ENCODE data around the gene CHMP4B. TPM values are rescaled to one million over a fixed set of nuclear protein-coding genes. Genes with fewer than 3 reads are reported as not detected.

CHMP4B gene
- total RNA-seq, 4 donors from 2014 or later = 90.8 to 116 (median 100) TPM

GRCh38 chr20:33871362-33871761, 60.2 kb downstream of the CHMP4B start:
- intact Hi-C loops (cut with DNase I) = no loop called here
- Histone ChIP-seq H3K27me3 (no peaks in the 10 kb centered on the region), H3K36me3 (no peaks in the 10 kb centered on the region), H3K9me3 (no peaks in the 10 kb centered on the region), H3K4me3 (peak overlapping the region; percentile 31 to 40 (median 36)), H3K4me1 (peaks cover 0 to 11% (median 8%) of the 10 kb centered on the region in 4 donors), H3K27ac (replicated peaks in 1 of 4) (no peak overlapping the region)
- DNase-seq (ENCODE audit: extremely low spot score) = no peak
- no peak for TF ChIP-seq POLR2AphosphoS5 (IDR thresholded peaks at IDR 0.05)
- WGBS = 71% methylated on average over 12 of the region's 12 CpGs

DNA sequence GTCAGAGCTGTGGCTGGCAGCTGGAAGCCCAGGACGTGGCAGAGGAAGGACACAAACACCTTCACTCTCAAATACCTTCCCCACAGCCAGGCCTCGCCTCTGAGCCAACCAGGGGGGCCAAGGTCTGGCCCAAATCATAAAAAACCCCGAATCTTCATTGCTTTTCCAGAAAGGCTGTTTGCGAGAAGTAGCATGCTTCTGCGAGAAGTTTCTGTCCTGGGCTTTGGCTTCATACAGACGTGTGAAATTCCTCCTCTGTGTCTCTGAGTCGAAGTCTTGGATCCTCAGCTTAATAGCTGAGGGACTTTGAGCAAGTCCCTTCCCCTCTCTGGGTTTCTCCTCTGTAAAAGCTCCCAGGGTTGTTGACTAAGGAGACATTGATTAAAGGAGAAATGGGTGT, 63.0 kb downstream of the CHMP4B start:
- no peak for TF ChIP-seq EP300 (IDR thresholded peaks at IDR 0.05)
- Histone ChIP-seq H3K9me3 (peaks cover 0 to 12% (median 2%) of the 10 kb centered on the region in 4 donors), H3K27ac (replicated peaks in 1 of 4) (no peak overlapping the region), H3K36me3 (no peaks in the 10 kb centered on the region), H3K4me3 (no peak overlapping the region), H3K27me3 (no peaks in the 10 kb centered on the region), H3K4me1 (peaks cover 0 to 11% (median 8%) of the 10 kb centered on the region in 4 donors)
- WGBS = 80% methylated on average over 7 of the region's 7 CpGs
- DNase-seq (ENCODE audit: extremely low spot score) = no peak
- intact Hi-C loops (cut with DNase I) = no loop called here

- WGBS = 84% methylated on average over 7 of the region's 7 CpGs
- H3K36me3 ChIP-seq = no peaks in the 10 kb centered on the region
- no peak overlapping the region for H3K4me3 ChIP-seq
- H3K4me1 ChIP-seq = peaks cover 0 to 11% (median 8%) of the 10 kb centered on the region in 4 donors
- no peaks in the 10 kb centered on the region for H3K27me3 ChIP-seq
- no peak overlapping the region for H3K27ac ChIP-seq (replicated peaks in 1 of 4)
- TF ChIP-seq POLR2A (IDR thresholded peaks at IDR 0.05; ENCODE audit: low read depth) (no peak), EP300 (IDR thresholded peaks at IDR 0.05) (no peak), POLR2AphosphoS5 (IDR thresholded peaks at IDR 0.05) (no peak)
- TF ChIP-seq, protein P1, sequence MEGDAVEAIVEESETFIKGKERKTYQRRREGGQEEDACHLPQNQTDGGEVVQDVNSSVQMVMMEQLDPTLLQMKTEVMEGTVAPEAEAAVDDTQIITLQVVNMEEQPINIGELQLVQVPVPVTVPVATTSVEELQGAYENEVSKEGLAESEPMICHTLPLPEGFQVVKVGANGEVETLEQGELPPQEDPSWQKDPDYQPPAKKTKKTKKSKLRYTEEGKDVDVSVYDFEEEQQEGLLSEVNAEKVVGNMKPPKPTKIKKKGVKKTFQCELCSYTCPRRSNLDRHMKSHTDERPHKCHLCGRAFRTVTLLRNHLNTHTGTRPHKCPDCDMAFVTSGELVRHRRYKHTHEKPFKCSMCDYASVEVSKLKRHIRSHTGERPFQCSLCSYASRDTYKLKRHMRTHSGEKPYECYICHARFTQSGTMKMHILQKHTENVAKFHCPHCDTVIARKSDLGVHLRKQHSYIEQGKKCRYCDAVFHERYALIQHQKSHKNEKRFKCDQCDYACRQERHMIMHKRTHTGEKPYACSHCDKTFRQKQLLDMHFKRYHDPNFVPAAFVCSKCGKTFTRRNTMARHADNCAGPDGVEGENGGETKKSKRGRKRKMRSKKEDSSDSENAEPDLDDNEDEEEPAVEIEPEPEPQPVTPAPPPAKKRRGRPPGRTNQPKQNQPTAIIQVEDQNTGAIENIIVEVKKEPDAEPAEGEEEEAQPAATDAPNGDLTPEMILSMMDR (IDR thresholded peaks at IDR 0.05) = no peak
- peaks cover 0 to 21% (median 9%) of the 10 kb centered on the region in 4 donors for H3K9me3 ChIP-seq
- intact Hi-C loops (cut with DNase I) = no loop called here
- no peak for DNase-seq (ENCODE audit: extremely low spot score)
Observed at GRCh38 chr20:33875055-33875454, 63.9 kb downstream of the CHMP4B start.

DNA sequence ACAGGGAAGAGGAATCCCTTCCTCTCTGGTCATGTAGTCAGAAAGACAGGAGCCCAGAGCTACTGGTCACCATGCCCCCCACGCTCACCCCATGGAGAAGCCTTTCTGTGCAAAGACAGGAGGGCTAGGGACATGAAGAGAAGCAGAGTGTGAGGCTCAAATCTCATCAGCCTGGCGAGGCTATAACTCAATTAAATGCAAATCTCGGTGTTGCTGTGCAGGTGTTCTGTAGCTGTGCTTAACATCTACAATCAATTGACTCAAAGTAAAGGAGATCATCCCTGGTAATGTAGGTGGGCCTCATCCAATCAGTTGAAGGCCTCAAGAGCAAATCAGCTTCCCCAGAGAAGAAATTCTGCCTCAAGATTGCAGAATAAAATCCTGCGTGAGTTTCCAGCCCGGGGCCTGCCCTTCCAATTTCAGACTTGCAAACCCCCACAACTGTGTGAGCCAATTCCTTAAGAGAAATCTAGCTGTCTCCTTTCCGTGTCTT, 64.4 kb downstream of the CHMP4B start:
- DNase-seq (ENCODE audit: extremely low spot score) = no peak
- intact Hi-C loops (cut with DNase I) = no loop called here
- Histone ChIP-seq H3K4me3 (no peak overlapping the region), H3K9me3 (peaks cover 0 to 26% (median 10%) of the 10 kb centered on the region in 4 donors), H3K27ac (replicated peaks in 1 of 4) (no peak overlapping the region), H3K4me1 (peaks cover 0 to 11% (median 8%) of the 10 kb centered on the region in 4 donors), H3K27me3 (no peaks in the 10 kb centered on the region), H3K36me3 (no peaks in the 10 kb centered on the region)
- 88% methylated on average over 6 of the region's 6 CpGs for WGBS
- TF ChIP-seq POLR2A (IDR thresholded peaks at IDR 0.05; ENCODE audit: low read depth) = no peak
- TF ChIP-seq EP300 (IDR thresholded peaks at IDR 0.05) = no peak
- no peak for TF ChIP-seq POLR2AphosphoS5 (IDR thresholded peaks at IDR 0.05)
- TF ChIP-seq, protein P1 (IDR thresholded peaks at IDR 0.05) = no peak

GRCh38 chr20:33878583-33878982, 67.4 kb downstream of the CHMP4B start:
- Histone ChIP-seq H3K27ac (replicated peaks in 1 of 4) (no peak overlapping the region), H3K36me3 (no peaks in the 10 kb centered on the region), H3K4me1 (no peaks in the 10 kb centered on the region), H3K4me3 (no peak overlapping the region), H3K27me3 (no peaks in the 10 kb centered on the region), H3K9me3 (peaks cover 0 to 27% (median 10%) of the 10 kb centered on the region in 4 donors)
- intact Hi-C loops (cut with DNase I) = no loop called here
- TF ChIP-seq, protein P1 (IDR thresholded peaks at IDR 0.05) = no peak
- TF ChIP-seq POLR2A (IDR thresholded peaks at IDR 0.05; ENCODE audit: low read depth) (no peak), POLR2AphosphoS5 (IDR thresholded peaks at IDR 0.05) (no peak), EP300 (IDR thresholded peaks at IDR 0.05) (no peak)
- WGBS = 95% methylated on average over 2 of the region's 2 CpGs
- DNase-seq (ENCODE audit: extremely low spot score) = no peak

DNA sequence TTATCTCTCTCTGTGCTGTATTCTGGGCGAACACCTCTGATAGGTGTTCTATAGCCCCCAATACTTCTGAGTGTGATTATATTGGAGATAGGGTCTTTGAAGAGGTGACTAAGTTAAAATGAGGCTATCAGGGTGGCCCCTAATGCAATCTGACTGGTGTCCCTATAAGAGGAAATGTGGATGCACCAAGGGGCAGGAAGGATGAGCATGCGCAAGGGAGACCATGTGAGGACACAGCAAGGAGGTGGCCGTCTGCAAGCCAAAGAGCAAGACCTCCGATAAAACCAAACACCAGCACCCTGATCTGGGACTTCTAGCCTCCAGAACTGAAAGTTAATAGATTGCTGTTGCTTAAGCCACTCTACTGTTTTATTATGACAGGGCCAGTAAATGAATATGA, 69.2 kb downstream of the CHMP4B start:
- intact Hi-C loops (cut with DNase I) = no loop called here
- no peaks in the 10 kb centered on the region for H3K36me3 ChIP-seq
- H3K9me3 ChIP-seq = peaks cover 0 to 27% (median 10%) of the 10 kb centered on the region in 4 donors
- TF ChIP-seq, protein P1 (IDR thresholded peaks at IDR 0.05) = no peak
- no peak for TF ChIP-seq POLR2A (IDR thresholded peaks at IDR 0.05; ENCODE audit: low read depth)
- no peak for TF ChIP-seq POLR2AphosphoS5 (IDR thresholded peaks at IDR 0.05)
- TF ChIP-seq EP300 (IDR thresholded peaks at IDR 0.05) = no peak
- no peak overlapping the region for H3K27ac ChIP-seq (replicated peaks in 1 of 4)
- no peak overlapping the region for H3K4me3 ChIP-seq
- no peaks in the 10 kb centered on the region for H3K4me1 ChIP-seq
- H3K27me3 ChIP-seq = no peaks in the 10 kb centered on the region
- no peak for DNase-seq (ENCODE audit: extremely low spot score)
- 96% methylated on average over 4 of the region's 4 CpGs for WGBS

Measured in esophagus muscularis mucosa (tissue), 4 donors.